Measurements from ENCODE around the gene ARL3.

The ARL3 gene

DNA sequence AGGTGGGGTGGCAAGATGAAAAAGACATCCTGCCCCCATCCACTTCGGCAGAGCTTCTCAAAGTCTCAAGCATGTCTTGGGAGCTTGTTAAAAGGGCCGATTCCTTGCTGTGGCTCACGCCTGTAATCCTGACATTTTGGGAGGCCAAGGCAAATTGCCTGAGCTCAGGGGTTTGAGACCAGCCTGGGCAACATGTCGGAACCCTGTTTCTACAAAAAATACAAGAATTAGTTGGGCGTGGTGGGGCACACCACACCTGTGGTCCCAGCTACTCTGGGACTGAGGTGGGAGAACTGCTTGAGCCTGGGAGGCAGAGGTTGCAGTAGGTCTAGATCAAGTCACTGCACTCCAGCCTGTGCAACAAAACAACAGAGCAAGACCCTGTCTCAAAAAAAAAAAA, 55.4 kb downstream of the ARL3 start:
- no peak overlapping the region for H3K4me3 ChIP-seq (ENCODE audit: low read depth, low read length)
- TF ChIP-seq, protein P1, sequence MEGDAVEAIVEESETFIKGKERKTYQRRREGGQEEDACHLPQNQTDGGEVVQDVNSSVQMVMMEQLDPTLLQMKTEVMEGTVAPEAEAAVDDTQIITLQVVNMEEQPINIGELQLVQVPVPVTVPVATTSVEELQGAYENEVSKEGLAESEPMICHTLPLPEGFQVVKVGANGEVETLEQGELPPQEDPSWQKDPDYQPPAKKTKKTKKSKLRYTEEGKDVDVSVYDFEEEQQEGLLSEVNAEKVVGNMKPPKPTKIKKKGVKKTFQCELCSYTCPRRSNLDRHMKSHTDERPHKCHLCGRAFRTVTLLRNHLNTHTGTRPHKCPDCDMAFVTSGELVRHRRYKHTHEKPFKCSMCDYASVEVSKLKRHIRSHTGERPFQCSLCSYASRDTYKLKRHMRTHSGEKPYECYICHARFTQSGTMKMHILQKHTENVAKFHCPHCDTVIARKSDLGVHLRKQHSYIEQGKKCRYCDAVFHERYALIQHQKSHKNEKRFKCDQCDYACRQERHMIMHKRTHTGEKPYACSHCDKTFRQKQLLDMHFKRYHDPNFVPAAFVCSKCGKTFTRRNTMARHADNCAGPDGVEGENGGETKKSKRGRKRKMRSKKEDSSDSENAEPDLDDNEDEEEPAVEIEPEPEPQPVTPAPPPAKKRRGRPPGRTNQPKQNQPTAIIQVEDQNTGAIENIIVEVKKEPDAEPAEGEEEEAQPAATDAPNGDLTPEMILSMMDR (IDR thresholded peaks at IDR 0.05; ENCODE audit: low read depth, low read length): no peak

DNA sequence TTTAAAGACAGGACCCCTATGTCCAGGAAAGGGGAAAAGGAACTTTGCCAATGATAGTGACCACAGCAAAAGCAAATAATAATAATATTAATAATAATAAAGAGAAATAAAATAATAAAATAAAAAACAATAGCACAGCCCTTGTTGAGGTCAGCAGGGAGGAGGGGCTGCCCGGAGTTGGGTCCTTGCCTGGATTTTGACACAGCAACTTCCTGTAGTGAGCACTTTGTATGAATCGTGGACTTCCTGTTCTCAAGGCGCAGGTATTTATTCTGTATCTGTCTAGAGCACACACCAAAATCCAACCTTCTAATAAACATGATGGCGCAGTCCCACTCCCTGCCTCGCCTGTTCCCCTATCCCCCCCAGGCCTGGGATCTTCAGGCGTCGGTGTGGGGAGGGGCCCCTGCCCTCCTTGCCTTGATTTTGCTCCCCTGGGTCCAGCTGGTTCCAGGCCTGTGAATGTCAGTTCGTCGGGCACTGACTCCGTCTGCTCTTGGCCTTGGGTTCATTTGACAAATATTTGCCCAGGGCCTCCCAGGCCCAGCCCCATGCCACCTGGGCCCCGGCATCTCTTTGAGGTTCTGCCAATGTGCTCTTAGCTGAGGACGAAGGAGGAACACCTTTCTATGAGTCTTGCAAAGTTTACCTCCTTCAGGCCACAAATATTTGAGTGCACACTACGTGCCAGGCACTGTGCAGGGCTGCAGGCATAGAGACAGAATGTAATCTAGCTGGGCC, 56.0 kb downstream of the ARL3 start:
- no peak overlapping the region for H3K4me3 ChIP-seq (ENCODE audit: low read depth, low read length)
- TF ChIP-seq, protein P1 (IDR thresholded peaks at IDR 0.05; ENCODE audit: low read depth, low read length): no peak

DNA sequence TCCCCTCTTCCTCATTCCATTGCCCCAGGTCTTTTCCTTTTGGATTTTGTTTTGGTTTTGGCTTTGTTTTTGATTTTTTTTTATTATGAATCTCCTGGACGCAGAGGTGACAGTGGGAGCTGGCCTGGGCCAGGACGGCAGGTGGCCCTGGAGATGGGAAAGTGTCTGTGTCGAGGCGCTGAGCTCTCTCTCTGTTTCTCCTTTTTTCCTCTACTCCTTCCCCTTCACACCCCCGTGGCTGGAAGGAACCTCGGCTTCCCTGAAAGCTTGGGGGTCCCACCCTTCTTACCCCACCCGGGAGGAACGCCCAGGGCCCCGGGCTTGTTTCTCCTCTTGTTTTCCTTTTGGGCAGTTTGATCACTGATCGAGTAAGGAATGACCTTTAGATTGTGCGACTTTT, 56.7 kb downstream of the ARL3 start:
- TF ChIP-seq, protein P1 (IDR thresholded peaks at IDR 0.05; ENCODE audit: low read depth, low read length): no peak
- H3K4me3 ChIP-seq (ENCODE audit: low read depth, low read length): no peak overlapping the region

DNA sequence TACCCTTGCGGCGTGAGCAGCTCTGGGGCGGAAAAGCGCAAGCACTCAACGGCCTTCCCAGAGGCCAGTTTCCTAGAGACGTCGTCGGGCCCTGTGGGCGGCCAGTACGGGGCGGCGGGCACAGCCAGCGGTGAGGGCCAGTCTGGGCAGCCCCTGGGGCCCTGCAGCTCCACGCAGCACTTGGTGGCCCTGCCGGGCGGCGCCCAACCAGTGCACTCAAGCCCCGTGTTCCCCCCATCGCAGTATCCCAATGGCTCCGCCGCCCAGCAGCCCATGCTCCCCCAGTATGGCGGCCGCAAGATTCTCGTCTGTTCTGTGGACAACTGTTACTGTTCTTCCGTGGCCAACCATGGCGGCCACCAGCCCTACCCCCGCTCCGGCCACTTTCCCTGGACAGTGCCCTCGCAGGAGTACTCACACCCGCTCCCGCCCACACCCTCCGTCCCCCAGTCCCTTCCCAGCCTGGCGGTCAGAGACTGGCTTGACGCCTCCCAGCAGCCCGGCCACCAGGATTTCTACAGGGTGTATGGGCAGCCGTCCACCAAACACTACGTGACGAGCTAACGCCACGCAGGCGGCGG, 57.3 kb downstream of the ARL3 start:
- TF ChIP-seq, protein P1 (IDR thresholded peaks at IDR 0.05; ENCODE audit: low read depth, low read length): no peak
- H3K4me3 ChIP-seq (ENCODE audit: low read depth, low read length): no peak overlapping the region

DNA sequence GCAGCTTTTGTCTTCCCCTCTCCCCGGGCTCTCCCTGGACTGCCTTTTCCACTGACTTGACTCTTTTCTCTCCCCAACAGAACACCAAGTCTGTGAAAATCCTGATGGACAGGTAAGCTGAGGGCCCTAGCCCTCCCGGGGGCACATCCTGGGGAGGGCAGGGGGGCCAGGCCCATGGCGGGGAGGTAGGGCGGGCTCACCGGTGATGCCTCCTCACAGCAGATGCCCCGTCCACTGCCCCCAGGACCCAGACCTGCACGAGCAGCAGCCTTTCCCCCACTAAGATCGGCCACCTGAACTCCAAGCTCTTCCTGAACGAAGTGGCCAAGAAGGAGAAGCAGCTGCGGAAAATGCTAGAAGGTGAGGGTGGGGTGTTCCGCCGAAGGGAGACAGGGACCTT, 58.2 kb downstream of the ARL3 start:
- TF ChIP-seq, protein P1 (IDR thresholded peaks at IDR 0.05; ENCODE audit: low read depth, low read length): no peak
- H3K4me3 ChIP-seq (ENCODE audit: low read depth, low read length): no peak overlapping the region

DNA sequence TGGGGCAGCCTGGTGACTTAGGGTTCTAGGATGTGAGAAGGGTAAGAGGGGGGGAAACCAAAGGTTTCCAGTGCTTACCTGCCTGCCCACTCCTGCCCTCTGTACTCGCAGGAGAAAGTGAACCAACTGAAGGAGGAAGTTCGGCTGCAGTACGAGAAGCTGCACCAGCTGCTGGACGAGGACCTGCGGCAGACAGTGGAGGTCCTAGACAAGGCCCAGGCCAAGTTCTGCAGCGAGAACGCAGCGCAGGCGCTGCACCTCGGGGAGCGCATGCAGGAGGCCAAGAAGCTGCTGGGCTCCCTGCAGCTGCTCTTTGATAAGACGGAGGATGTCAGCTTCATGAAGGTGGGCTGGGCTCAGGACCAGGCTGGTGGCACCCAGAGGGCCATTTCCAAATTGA, 59.2 kb downstream of the ARL3 start:
- TF ChIP-seq, protein P1 (IDR thresholded peaks at IDR 0.05; ENCODE audit: low read depth, low read length): no peak
- no peak overlapping the region for H3K4me3 ChIP-seq (ENCODE audit: low read depth, low read length)

DNA sequence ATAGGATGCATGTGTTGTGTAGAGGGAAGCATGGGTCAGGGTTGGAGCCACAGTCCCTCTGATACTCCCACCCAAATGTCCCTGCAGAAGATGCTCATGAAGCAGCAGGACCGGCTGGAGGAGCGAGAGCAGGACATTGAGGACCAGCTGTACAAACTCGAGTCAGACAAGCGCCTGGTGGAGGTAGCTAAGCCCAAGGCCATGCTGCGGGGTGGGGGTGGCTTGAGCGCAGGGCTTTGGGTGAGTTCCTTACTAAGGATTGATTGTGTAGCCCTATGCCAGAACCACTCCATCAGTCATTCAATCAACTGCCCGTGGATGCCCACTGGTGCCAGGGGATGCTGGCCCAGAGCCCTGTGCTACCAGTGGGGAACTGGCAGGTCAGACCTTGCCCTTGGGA, 59.6 kb downstream of the ARL3 start:
- H3K4me3 ChIP-seq (ENCODE audit: low read depth, low read length): no peak overlapping the region
- TF ChIP-seq, protein P1 (IDR thresholded peaks at IDR 0.05; ENCODE audit: low read depth, low read length): no peak
